GM23338 (cell line): ENCODE results near the gene MOGAT1. TPM values are rescaled to one million over a fixed set of nuclear protein-coding genes. Genes with fewer than 3 reads are reported as not detected.
"Not testable (repeated sequence)": the region's sequence is repeated elsewhere in the genome, so short reads cannot be mapped to it uniquely, and the experiment has no call there.

Experiments
- ATAC-seq: fragments of 200-7000 bp; cut with Tn5 transposase; 3 replicates; pipeline ENCODE4 v1.9.1; 2020
- DNase-seq: peaks from one replicate; pipeline ENCODE4 v3.0.0-alpha.2; 2015; ENCODE audit warnings: low spot score
- H2AFZ ChIP-seq: fragments of 200-600 bp; sonication (generic); 2 replicates; pipeline ENCODE4 v1.8.0; 2016; ENCODE audit warnings: antibody characterized with exemption, mild to moderate bottlenecking, moderate library complexity
- H3F3A ChIP-seq: fragments of 200-600 bp; sonication (generic); replicated peaks from 2 replicates; pipeline ENCODE4 v1.8.0; 2017; ENCODE audit warnings: antibody characterized with exemption, mixed run types, low read depth
- H3K27ac ChIP-seq: fragments of 200-600 bp; sonication (generic); 2 replicates; pipeline ENCODE4 v1.6.1; 2016; ENCODE audit warnings: low read depth
- H3K27me3 ChIP-seq: fragments of 200-600 bp; sonication (generic); 2 replicates; pipeline ENCODE4 v1.8.0; 2016; ENCODE audit warnings: mild to moderate bottlenecking, mixed run types, moderate library complexity; ENCODE audit not compliant: insufficient read depth
- H3K36me3 ChIP-seq: fragments of 200-600 bp; sonication (generic); 2 replicates; pipeline ENCODE4 v1.8.0; 2016; ENCODE audit warnings: mild to moderate bottlenecking; ENCODE audit not compliant: insufficient read depth
- H3K4me1 ChIP-seq: fragments of 200-600 bp; sonication (generic); 2 replicates; pipeline ENCODE4 v1.8.0; 2016; ENCODE audit warnings: mild to moderate bottlenecking, moderate library complexity; ENCODE audit not compliant: insufficient read depth
- H3K4me2 ChIP-seq: fragments of 200-600 bp; sonication (generic); 2 replicates; pipeline ENCODE4 v1.7.1; 2017; ENCODE audit warnings: mixed run types
- H3K4me3 ChIP-seq: fragments of 200-600 bp; sonication (generic); 2 replicates; pipeline ENCODE4 v1.6.1; 2016; ENCODE audit warnings: mixed run types
- H3K79me2 ChIP-seq: fragments of 200-600 bp; sonication (generic); replicated peaks from 2 replicates; pipeline ENCODE4 v1.8.0; 2017; ENCODE audit warnings: mild to moderate bottlenecking; ENCODE audit not compliant: insufficient read depth
- H3K9me2 ChIP-seq: fragments of 200-600 bp; sonication (generic); 2 replicates; pipeline ENCODE4 v1.8.0; 2017; ENCODE audit not compliant: insufficient read depth
- H4K20me1 ChIP-seq: fragments of 200-600 bp; sonication (generic); replicated peaks from 2 replicates; pipeline ENCODE4 v1.8.0; 2017; ENCODE audit warnings: mild to moderate bottlenecking; ENCODE audit not compliant: insufficient read depth
- H3K27ac Mint-ChIP-seq: 2 replicates; pipeline ENCODE4 v1.8.0; 2020; ENCODE audit warnings: inconsistent platforms, mild to moderate bottlenecking, moderate library complexity, mixed read lengths
- H3K27me3 Mint-ChIP-seq: 3 replicates; pipeline ENCODE4 v1.8.0; 2022; ENCODE audit warnings: low read depth, mild to moderate bottlenecking, moderate library complexity, mixed read lengths, inconsistent platforms; ENCODE audit not compliant: insufficient read depth, poor library complexity
- H3K36me3 Mint-ChIP-seq: 3 replicates; pipeline ENCODE4 v1.8.0; 2021; ENCODE audit warnings: low read depth, mild to moderate bottlenecking, inconsistent platforms, moderate library complexity, mixed read lengths
- H3K4me1 Mint-ChIP-seq: 3 replicates; pipeline ENCODE4 v1.8.0; 2020; ENCODE audit warnings: mild to moderate bottlenecking, inconsistent platforms, mixed read lengths
- H3K4me3 Mint-ChIP-seq: 3 replicates; pipeline ENCODE4 v1.8.0; 2021; ENCODE audit warnings: moderate library complexity, mild to moderate bottlenecking, inconsistent platforms, mixed read lengths
- H3K9me3 Mint-ChIP-seq: 3 replicates; pipeline ENCODE4 v1.8.0; 2020; ENCODE audit warnings: moderate library complexity, mild to moderate bottlenecking, inconsistent platforms, mixed read lengths
- EZH2 ChIP-seq: fragments of 200-600 bp; sonication (generic); IDR thresholded peaks from one replicate; pipeline ENCODE4 v1.8.0; 2017; ENCODE audit warnings: antibody characterized with exemption, mild to moderate bottlenecking, low read depth; ENCODE audit not compliant: unreplicated experiment
- EZH2phosphoT487 ChIP-seq: fragments of 200-600 bp; sonication (generic); IDR thresholded peaks from one replicate; pipeline ENCODE4 v1.8.1; 2018; ENCODE audit warnings: antibody characterized with exemption; ENCODE audit not compliant: unreplicated experiment
- JUNB ChIP-seq: IDR thresholded peaks from one replicate; pipeline ENCODE4 v1.6.1; 2016; ENCODE audit warnings: antibody characterized with exemption; ENCODE audit not compliant: unreplicated experiment
- NANOG ChIP-seq: IDR thresholded peaks from 2 replicates; pipeline ENCODE4 v1.6.1; 2016; ENCODE audit warnings: antibody characterized with exemption, borderline replicate concordance
- polyA plus RNA-seq: library from polyadenylated mRNA; unstranded; fragments of >200 nt; fragmentation: Nextera tagmentation; extraction: Ambion mirVana; gene quantifications from 2 replicates; pipeline ENCODE4 v1.2.1, GENCODE V29; 2016
- total RNA-seq: library from RNA; depleted of rRNA; stranded (reverse); fragments of >200 nt; shearing (Covaris generic); gene quantifications from 2 replicates; pipeline ENCODE4 v1.2.3, GENCODE V29; 2014
- TF ChIP-seq, protein P1 (sequence below), 2 experiments: fragments of 200-600 bp in 1 of 2; sonication (generic) in 1 of 2; conservative IDR thresholded peaks; 2 replicates each; pipeline versions ENCODE4 v1.5.1 to v1.6.1; 2016 to 2017; ENCODE audit warnings: antibody characterized with exemption in 2 of 2, low read depth in 2 of 2, mild to moderate bottlenecking in 2 of 2, moderate library complexity in 1 of 2

The MOGAT1 gene
- total and polyA plus RNA-seq, 2 experiments from 2014 or later, result 0.86 to 0.94 TPM

DNA sequence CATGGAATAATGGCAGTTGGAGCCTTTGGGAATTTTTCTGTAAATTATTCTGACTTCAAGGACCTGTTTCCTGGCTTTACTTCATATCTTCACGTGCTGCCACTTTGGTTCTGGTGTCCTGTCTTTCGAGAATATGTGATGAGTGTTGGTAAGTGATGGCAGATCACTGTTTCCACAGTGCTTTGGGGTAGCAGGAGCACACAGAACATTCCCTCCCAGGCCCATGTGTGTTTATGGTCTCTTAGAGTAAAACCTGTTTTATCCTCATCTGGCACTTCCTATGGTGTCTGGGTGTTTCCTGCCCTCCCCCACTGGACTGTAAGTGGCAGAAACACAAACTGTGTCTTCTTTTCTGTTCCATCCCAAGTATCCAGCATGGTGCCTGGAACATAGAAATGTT is 17.9 kb downstream of the MOGAT1 start:
- Histone ChIP-seq H4K20me1 (no peaks in the 10 kb centered on the region), H3K4me3 (no peak overlapping the region), H3K4me1 (no peaks in the 10 kb centered on the region), H3K27ac (no peak overlapping the region), H3F3A (no peaks in the 10 kb centered on the region), H3K36me3 (no peaks in the 10 kb centered on the region), H3K4me2 (no peak overlapping the region), H3K27me3 (no peaks in the 10 kb centered on the region), H3K79me2 (no peaks in the 10 kb centered on the region), H3K9me2 (no peaks in the 10 kb centered on the region), H2AFZ (no peak overlapping the region)
- TF ChIP-seq NANOG, result no peak
- TF ChIP-seq EZH2, result no peak
- TF ChIP-seq JUNB, result no peak
- Mint-ChIP-seq H3K27ac (no peak overlapping the region), H3K9me3 (0 out of 3 replicates have a peak, but pooled peaks cover 6% of the 10 kb centered on the region), H3K36me3 (peaks cover 7% of the 10 kb centered on the region; the same call in 2 of the 3 replicates), H3K4me1 (no peaks in the 10 kb centered on the region; the same call in 2 of the 3 replicates), H3K4me3 (no peak overlapping the region), H3K27me3 (peaks cover 3% of the 10 kb centered on the region)
- no peak for DNase-seq
- no peak for ATAC-seq

DNA sequence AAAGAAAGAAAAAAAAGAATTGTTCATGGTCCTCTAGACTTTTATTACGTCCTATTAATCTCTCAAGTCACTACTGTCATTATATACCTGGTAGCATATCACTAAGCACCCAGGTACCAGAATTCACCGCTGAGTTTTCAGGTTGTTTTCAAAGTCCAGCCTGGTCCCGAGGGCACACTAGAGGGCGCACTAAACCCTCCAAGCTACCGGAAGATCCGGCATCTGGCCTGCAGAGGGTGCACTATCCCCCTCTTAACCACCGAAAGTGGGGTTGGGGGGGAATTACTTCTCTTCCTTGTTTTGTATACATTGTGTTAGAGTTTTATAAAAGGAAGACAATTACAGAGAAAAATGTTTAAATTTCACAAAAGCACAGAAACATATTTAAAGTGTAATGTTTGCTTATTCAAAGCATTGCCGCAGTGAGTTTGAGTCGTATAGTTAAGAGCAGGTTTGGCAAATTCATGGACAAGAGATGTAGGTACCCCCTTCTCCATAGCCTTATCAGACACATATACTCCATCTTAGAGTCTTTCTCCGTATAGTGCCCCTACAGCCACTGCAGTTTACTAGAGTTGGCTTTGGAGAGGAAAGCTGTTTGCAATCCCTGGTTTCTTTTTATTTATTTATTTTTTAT is 19.2 kb downstream of the MOGAT1 start:
- TF ChIP-seq EZH2phosphoT487, result no peak
- TF ChIP-seq, protein P1, sequence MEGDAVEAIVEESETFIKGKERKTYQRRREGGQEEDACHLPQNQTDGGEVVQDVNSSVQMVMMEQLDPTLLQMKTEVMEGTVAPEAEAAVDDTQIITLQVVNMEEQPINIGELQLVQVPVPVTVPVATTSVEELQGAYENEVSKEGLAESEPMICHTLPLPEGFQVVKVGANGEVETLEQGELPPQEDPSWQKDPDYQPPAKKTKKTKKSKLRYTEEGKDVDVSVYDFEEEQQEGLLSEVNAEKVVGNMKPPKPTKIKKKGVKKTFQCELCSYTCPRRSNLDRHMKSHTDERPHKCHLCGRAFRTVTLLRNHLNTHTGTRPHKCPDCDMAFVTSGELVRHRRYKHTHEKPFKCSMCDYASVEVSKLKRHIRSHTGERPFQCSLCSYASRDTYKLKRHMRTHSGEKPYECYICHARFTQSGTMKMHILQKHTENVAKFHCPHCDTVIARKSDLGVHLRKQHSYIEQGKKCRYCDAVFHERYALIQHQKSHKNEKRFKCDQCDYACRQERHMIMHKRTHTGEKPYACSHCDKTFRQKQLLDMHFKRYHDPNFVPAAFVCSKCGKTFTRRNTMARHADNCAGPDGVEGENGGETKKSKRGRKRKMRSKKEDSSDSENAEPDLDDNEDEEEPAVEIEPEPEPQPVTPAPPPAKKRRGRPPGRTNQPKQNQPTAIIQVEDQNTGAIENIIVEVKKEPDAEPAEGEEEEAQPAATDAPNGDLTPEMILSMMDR (conservative IDR thresholded peaks at IDR 0.05; ENCODE audit: low read depth in 2 of 2), result peak; percentile 100
- no peak for TF ChIP-seq EZH2
- Mint-ChIP-seq H3K27ac (no peak overlapping the region), H3K27me3 (no peaks in the 10 kb centered on the region), H3K36me3 (peaks cover 7% of the 10 kb centered on the region; the same call in 2 of the 3 replicates), H3K4me1 (peaks cover 3% of the 10 kb centered on the region; the same call in 2 of the 3 replicates), H3K4me3 (no peak overlapping the region), H3K9me3 (0 out of 3 replicates have a peak, but pooled peaks cover 6% of the 10 kb centered on the region)
- H3K9me2 ChIP-seq, result no peaks in the 10 kb centered on the region
- no peak overlapping the region for H3K4me3 ChIP-seq
- peak; percentile 94 for DNase-seq
- no peak overlapping the region for H3K27ac ChIP-seq
- H3K27me3 ChIP-seq, result no peaks in the 10 kb centered on the region
- no peak overlapping the region for H3K4me2 ChIP-seq
- no peaks in the 10 kb centered on the region for H3K79me2 ChIP-seq
- H3K4me1 ChIP-seq, result peaks cover 3% of the 10 kb centered on the region
- H3F3A ChIP-seq, result no peaks in the 10 kb centered on the region
- H2AFZ ChIP-seq, result no peak overlapping the region
- no peaks in the 10 kb centered on the region for H4K20me1 ChIP-seq
- no peaks in the 10 kb centered on the region for H3K36me3 ChIP-seq
- peak; percentile 97 for ATAC-seq

DNA sequence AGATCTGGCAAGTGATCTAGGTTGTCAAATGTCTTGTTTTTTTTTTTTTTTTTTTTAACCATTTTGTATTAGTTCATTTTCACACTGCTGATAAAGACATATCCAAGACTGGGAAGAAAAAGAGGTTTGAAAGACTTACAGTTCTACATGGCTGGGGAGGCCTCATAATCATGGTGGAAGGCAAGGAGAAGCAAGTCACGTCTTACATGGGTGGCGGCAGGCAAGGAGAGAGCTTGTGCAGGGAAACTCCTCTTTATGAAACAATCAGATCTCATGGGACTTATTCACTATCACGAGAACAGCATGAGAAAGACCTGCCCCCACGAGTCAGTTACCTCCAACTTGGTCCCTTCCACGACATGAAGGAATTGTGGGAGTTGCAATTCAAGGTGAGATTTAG is 22.0 kb downstream of the MOGAT1 start:
- H3K79me2 ChIP-seq, H3K36me3 ChIP-seq, H3K4me1 Mint-ChIP-seq, H3K27ac ChIP-seq, H3K36me3 Mint-ChIP-seq, H2AFZ ChIP-seq, H3K27me3 ChIP-seq, H3K4me2 ChIP-seq, H3K27me3 Mint-ChIP-seq, H3K27ac Mint-ChIP-seq, H3K4me1 ChIP-seq, H3K4me3 ChIP-seq, H3K9me2 ChIP-seq, ATAC-seq, DNase-seq, H4K20me1 ChIP-seq, H3F3A ChIP-seq, H3K4me3 Mint-ChIP-seq, H3K9me3 Mint-ChIP-seq: not testable (repeated sequence)
